ENCODE results near the gene CD22. TPM values are rescaled to one million over a fixed set of nuclear protein-coding genes. Genes with fewer than 3 reads are reported as not detected.

Gene CD22
- total RNA-seq, 1 experiment from 2014 or later, result not detected

DNA sequence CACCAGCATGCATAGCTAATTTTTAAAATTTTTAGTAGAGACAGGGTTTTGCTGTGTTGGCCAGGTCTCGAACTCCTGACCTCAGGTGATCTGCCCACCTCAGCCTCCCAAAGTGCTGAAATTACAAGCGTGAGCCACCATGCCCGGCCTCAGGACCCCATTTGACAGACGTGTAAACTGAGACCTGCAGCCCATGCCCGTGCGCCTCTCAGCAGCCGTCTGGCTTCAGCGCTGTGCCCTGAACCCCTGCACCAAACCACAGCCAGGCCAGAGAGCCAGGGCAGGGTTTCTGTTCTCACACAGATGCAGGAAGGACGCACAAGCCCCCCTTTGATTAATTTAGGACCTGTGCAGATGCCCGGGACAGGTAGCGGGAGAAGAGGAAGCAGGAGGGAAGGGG lies 11.4 kb downstream of the CD22 start:
- H3K79me1 ChIP-seq (ENCODE audit: insufficient read depth, low read depth, low read length, poor library complexity, severe bottlenecking), result no peaks in the 10 kb centered on the region
- no peak overlapping the region for H2AFZ ChIP-seq (ENCODE audit: low read length)
- no peak overlapping the region for H2AK5ac ChIP-seq (ENCODE audit: insufficient read length, low read length)
- H3K9ac ChIP-seq (ENCODE audit: extremely low read depth, insufficient read length, low read length), result no peak overlapping the region
- no peak overlapping the region for H3K4me3 Mint-ChIP-seq
- H3K27ac ChIP-seq (ENCODE audit: insufficient read length, low read depth, low read length), result no peak overlapping the region
- H3K4me2 ChIP-seq (ENCODE audit: insufficient read depth, insufficient read length, low read length), result no peak overlapping the region
- no peak overlapping the region for H2BK12ac ChIP-seq (ENCODE audit: insufficient read length, low read depth, low read length)
- TF ChIP-seq CTCF (conservative IDR thresholded peaks at IDR 0.05), result no peak
- H2BK15ac ChIP-seq (ENCODE audit: low read depth, low read length), result no peak overlapping the region
- no peaks in the 10 kb centered on the region for H3K27me3 ChIP-seq (ENCODE audit: insufficient read depth, low read length)
- H3K27me3 Mint-ChIP-seq (ENCODE audit: low read depth), result peaks cover 11% of the 10 kb centered on the region
- no peak overlapping the region for H3K56ac ChIP-seq (ENCODE audit: insufficient read length, low read depth, low read length)
- H2BK5ac ChIP-seq (ENCODE audit: insufficient read length, low read length), result no peak overlapping the region
- no peaks in the 10 kb centered on the region for H3K9me3 Mint-ChIP-seq
- H3K9me3 ChIP-seq (ENCODE audit: control insufficient read depth, low read depth, low read length), result no peaks in the 10 kb centered on the region
- H3K4me1 ChIP-seq (ENCODE audit: insufficient read depth, low read length), result no peaks in the 10 kb centered on the region
- H4K8ac ChIP-seq (replicated peaks; ENCODE audit: insufficient read length, low read depth, low read length), result no peak overlapping the region
- no peak overlapping the region for H4K91ac ChIP-seq (ENCODE audit: insufficient read length, low read depth, low read length)
- no peak overlapping the region for H2BK20ac ChIP-seq (ENCODE audit: low read depth, low read length, poor library complexity, severe bottlenecking)
- no peaks in the 10 kb centered on the region for H3K23me2 ChIP-seq (ENCODE audit: insufficient read length, low read depth, low read length, poor library complexity, severe bottlenecking)
- H3K79me2 ChIP-seq (ENCODE audit: insufficient read depth, low read length), result no peaks in the 10 kb centered on the region
- no peak overlapping the region for H3K14ac ChIP-seq (ENCODE audit: insufficient read depth, low read length)
- H3K27ac Mint-ChIP-seq, result no peak overlapping the region; a peak in 1 of 7 replicates
- H3K4me1 Mint-ChIP-seq, result peaks cover 0 to 4% of the 10 kb centered on the region in 2 experiments; a peak in 2 of 4 replicates
- H4K20me1 ChIP-seq (ENCODE audit: control insufficient read depth, insufficient read depth, insufficient read length), result no peaks in the 10 kb centered on the region
- no peak overlapping the region for H3K23ac ChIP-seq (ENCODE audit: insufficient read length, low read depth, low read length)
- H3K4ac ChIP-seq (ENCODE audit: low read depth, low read length), result no peak overlapping the region
- DNase-seq, result no peak
- WGBS (ENCODE audit: extremely low coverage, insufficient read length, low lambda C conversion rate), result no CpG with 5 or more reads among the region's 11 CpGs
- H4K5ac ChIP-seq (ENCODE audit: insufficient read length, low read depth, low read length), result no peak overlapping the region
- H3K36me3 Mint-ChIP-seq (ENCODE audit: insufficient read depth in 1 of 3, low read depth in 3 of 3), result no peaks in the 10 kb centered on the region
- H2BK120ac ChIP-seq (ENCODE audit: low read depth, low read length, poor library complexity, severe bottlenecking), result no peak overlapping the region
- H3K18ac ChIP-seq (ENCODE audit: insufficient read length, low read depth, low read length), result no peak overlapping the region
- H3T11ph ChIP-seq (ENCODE audit: low read length), result no peak overlapping the region

All from H9 (cell line).